GM19193 (cell line): Measurements from ENCODE around the gene ARAP2.

ENCODE experiments used
- POLR2A ChIP-seq: IDR thresholded peaks from 4 replicates; pipeline ENCODE4 v1.6.1; 2011; ENCODE audit not compliant: insufficient read depth, insufficient read length; ENCODE audit errors: extremely low read depth

Gene ARAP2

DNA sequence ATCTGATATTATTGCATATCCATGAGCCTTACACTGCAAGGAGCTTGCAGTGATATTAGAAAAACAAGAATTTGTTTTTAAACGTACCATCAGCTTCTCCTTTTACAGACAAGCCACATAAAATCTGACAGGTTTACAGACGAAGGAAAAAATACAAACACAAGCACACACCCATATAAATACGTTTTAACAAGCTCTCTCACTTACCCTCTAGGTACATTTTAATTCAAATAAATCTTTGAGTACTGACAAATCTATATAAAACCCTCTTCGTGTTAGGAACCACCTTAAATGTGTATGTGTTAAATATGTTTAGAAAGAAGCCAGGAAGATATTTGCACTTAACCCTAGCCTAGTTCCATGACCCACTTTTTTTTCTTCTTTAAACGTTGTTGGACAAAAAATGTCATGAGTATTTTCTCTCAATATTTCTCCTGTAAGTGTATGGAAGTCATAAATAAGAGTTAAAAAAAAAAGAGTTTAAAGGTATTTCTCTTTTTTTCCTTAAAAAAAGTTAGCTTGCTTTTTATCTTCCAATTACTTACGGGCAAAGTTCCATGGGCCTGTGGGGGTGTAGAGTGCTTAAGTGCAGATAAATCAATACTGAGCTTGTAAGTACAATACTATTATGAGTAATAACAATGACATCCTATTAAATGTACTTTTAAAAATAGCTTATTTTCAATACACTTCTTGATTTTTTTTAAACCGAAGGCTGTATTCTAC lies 1.5 kb downstream of the ARAP2 start:
- no peak for TF ChIP-seq POLR2A

DNA sequence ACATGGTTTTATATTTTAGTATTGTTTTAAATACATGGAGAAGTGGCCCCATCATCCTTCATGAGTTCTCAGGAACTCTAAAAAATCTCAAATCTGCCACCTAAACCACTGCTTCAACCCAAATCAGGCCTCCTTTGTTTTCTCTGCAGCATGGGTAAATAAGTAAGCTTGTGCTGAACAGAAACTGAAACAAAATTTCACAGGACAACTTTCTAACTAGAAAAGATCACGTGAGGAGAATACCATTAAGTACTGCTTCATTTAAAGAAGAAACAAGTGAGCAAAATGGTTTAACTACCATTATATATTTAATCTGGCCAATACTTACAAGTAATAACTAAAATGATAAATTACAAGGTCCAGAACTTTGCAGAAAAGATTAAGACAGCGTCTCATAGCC lies 2.5 kb downstream of the ARAP2 start:
- no peak for TF ChIP-seq POLR2A

DNA sequence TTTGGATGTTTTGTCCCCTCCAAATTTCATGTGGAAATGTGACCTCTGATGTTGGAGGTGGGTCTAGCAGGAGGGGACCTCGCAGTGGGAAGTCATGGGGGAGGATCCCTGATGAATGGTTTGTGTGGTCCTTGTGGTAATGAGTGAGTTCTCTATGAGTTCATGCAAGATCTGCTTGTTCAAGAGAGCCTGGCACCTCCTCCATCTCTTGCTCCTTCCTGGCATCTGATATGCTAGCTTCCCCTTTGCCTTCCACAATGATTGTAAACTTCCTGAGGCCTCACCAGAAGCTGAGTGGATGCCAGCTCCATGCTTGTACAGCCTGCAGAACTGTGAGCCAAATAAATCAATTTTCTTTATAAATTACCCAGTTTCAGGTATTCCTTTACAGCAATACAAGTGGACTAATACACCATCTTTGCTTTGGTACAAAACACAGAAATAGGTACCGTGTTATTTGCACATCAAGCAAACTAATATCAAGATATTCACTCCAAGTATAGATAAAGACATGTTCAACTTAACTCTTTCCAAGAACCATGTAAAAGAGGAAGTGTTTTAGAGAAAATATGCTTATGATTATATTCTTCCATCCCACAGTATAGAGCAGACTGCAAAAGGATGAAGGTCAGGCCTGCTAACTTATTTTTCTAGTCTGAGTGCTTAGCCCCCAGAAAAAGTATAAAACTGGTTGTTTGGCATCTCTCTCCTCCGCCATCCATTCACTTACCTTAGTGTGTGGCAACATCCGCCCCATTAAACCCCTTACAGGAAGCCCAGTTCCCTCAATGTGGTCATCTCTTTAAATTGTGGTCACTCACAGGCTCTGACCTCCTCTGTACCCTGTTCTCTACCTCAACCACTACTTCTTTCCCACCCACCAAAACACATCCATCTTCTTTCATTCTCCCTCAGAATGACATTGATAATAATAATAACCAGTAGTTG lies 6.7 kb downstream of the ARAP2 start:
- no peak for TF ChIP-seq POLR2A

DNA sequence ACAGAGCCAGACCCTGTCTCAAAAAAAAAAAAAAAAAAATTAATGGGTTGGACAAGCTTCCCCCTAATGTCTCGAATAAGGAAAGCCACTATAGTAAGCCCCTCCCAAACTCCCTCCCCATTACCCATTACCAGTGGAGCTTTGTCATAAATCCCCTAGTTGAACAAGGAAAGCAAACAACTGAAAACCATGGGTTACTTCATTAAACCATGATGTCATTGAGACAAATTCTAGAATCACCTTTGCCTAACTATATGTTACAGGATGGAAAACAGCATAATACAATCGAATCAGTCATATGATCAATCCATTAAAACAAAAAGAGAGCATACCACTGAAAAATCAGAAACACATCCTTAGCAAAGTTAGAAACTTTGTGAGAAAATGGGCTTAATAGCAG lies 8.2 kb downstream of the ARAP2 start:
- no peak for TF ChIP-seq POLR2A

DNA sequence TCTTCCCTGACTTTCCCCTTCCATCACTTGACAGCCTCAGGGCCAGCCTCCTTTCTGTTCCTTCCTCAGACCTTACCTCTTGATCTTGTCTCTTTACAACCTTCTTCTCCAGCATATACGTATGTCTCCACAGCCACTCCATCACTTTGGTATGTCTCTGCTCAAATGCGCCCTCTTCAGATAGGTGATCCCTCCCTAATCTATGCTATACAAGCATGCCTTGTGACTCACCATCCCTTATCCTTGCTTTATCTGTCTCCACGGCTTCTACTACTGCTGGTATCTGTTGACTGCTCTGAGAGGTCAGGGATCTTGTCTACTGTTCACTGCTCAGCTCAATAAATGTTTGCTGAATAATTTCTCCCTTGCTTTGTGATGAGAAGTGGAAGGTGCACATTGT lies 9.0 kb downstream of the ARAP2 start:
- TF ChIP-seq POLR2A = no peak

DNA sequence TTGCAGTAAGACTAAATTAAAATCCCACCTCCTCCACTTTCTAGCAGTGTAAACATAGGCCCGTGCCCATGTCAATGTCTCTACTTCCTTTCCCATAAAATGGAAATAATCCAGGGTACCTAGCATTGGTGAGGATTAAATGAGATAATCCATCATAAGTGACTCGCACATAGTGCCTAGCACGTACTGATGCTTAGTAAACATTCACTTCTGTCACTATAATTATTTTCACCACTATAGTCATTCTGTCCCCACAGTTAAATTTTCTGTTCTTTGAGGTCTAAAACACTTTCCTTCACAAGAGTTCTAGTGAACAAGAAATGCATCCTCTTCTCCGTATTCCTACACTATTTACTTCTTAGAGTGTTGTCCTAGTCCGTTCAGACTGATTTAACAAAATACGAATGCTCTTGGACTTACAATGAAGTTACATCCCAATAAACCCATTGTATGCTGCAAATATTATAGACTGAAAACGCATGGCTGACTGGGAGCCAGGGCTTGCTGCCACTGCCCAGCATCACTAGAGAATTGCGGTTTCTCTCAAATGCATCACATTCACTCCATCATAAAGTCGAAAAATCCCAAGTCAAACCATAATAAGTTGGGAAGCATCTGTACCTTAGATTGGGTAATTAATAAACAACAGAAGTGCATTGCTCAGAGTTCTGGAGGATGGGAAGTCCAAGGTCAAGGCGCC lies 10.6 kb downstream of the ARAP2 start:
- TF ChIP-seq POLR2A = no peak

DNA sequence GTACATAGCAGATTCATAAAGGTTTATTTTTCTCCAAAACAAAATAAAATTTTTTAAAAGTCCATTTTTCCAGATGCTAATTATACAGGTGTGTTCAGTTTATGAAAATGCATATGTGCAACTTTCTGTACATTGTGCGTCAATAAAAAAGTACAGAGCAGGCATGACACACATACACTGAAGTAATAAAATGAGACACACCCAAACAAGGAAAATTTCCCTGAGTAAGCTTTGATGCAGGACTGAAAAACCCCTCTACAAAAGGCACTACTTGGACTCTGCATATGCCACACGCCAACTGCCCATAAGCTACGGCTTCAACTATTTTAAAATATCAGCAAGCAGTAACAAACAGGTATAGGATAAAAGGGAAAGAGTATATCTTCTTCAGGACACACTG lies 13.8 kb downstream of the ARAP2 start:
- no peak for TF ChIP-seq POLR2A

DNA sequence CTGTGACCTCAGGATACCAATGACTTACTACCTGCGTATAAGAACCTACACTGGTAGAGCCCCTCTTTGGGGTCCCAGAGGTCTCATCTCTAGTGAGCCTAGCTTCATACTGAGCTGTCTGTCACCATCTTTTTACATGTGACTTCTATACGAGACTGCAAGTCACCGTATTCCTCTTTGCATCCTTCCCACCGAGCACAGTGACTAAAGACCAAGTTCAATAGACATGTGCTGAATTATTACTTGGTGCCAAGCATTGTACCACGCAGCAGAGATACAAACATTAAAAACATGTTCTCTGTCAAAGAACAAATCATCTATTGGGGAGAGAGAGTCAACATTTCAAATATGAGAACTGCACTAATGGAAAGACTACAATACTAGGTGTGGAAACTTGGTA lies 16.4 kb downstream of the ARAP2 start:
- no peak for TF ChIP-seq POLR2A

DNA sequence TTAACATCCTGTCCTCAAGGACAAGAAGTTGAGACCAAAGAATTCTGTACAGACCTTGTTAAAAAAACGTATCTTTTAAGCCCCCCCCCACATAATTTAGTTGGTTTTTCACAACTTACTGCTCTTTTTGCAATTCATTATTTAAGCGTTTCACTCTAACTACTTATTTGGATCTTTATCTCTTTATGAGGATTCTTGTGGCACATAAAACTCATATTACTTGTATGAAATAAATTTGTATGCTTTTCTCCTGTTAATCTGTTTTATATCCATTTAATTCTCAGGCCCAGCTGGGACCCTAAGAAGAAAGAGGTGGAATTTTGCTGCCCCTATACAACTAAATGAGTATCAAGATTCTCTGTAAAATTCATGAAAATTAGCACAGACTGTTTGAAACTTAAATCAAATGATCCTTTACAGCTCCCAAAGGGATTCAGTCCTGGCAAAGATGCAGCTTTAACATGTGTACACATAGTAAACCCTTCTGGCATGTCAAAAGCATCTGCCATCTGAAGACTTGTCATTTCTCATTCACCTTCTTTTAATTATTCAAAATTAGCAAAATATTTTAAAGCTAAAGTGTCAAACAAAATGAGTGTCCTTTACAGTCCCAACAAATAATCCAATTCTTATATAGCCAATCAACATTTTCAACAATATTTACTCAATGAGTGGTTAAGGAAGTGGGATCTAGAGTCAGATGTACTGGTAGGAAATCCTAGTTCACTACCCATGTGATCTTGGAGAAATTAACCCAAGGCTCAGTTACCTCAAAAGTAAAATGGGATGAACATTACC lies 17.7 kb downstream of the ARAP2 start:
- no peak for TF ChIP-seq POLR2A

DNA sequence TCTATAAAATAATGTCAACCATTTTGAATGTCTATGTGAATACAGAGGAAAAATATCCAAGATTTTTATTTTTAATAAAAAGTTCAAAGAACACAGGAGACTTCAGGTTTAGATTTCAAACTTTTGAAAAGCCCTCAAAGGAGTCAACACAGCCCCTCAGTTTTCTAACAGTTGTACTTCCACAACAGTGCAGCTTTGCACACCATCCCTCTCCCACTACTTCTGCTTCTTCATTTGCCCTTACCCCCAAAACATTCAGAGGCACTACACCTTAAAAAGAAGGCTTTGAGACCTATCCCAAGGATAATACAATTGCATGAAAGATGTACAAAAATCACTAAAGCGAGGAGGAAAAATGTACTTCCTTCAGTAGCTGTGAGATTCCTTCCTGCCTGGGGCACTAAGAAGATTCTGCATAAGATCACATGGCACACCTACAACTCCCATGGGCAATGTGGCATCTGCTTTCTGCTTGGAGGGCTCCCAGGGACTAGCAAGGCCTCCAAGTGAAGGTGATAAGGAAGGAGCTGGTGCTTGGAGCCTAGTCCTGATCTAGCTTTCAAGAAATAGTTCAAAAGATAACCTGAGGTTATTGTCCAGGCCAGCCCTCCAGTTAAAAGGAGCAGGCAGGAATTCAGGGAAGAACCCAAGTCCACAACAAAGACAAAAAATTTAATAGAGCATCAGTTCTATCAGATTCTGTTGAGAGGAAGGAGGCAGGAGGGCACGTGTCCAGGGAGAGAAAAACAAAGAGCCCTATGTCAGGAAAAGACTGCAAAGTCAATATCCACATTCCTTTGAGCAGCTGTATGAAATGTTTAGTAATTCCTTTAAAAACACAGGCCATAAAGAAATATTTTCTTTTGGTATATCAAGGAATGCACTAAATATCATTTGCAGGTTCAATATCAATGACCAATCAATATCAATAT lies 19.1 kb downstream of the ARAP2 start:
- TF ChIP-seq POLR2A = no peak

DNA sequence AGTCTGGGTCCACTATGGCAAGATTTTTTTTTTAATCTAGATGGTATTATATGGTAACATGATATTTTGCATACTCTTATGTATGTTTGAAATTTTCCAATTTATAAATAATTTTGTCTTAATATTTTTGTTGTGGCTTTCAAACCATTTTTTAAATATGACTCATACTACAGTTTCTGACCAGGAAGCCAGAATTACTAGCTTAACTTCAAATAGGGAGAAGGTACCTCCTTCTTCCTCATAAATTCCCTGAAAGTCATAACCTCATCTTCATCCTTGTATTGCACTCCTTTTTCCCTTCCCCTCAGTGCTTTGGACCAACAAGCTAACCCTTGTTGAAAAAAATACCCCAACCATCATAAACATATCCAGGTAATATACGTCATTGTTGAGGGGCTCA lies 21.6 kb downstream of the ARAP2 start:
- no peak for TF ChIP-seq POLR2A

DNA sequence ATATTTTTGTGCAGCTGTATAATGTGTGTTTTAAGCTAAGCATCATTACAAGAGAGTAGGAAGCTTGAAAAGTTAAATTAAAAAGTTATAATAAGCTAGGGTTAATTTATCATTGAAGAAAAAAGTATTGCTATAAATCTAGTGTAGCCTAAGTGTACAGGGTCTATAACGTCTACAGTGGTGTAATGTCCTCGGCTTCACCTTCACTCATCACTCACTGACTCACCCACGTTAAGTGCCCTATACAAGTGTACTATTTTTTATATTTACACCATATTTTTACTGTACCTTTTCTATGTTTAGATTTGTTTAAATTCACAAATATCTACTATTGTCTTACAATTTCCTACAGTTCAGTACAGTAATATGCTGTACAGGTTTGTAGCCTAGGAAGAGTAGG lies 23.5 kb downstream of the ARAP2 start:
- no peak for TF ChIP-seq POLR2A

DNA sequence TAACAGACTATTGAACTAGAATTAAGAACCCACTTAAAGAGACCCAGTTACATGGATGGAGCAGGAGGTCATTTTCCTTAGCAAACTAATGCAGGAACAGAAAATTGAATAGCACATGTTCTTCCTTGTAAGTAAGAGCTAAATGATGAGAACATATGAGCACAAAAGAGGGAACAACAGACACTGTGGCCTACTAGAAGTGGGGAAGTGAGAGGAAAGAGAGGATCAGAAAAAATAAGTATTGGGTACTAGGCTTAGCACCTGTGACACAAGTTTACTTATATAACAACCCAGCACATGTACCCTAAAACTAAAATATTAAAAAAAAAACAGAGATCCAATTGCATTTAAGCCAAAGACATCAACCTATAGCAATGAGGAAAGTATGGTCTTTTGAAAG lies 26.2 kb downstream of the ARAP2 start:
- TF ChIP-seq POLR2A = no peak

DNA sequence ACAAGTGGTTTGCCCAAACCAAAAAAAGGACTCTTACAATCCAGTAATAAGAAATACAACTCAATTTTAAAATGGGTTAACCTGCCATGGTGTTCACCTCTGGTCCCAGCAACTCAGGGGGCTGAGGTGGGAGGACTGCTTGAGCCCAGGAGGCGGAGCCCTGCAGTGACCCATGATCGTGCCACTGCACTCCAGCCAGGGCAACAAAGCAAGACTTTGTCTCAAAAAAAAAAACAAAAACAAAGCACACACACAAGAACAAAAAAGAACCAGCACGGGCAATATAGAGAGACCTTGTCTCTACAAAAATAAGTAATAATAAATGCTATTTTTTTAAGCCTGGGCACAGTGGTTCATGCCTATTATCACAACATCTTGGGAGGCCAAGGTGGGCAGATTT lies 28.7 kb downstream of the ARAP2 start:
- no peak for TF ChIP-seq POLR2A
